ENCODE data around the gene WDR93.

DNA sequence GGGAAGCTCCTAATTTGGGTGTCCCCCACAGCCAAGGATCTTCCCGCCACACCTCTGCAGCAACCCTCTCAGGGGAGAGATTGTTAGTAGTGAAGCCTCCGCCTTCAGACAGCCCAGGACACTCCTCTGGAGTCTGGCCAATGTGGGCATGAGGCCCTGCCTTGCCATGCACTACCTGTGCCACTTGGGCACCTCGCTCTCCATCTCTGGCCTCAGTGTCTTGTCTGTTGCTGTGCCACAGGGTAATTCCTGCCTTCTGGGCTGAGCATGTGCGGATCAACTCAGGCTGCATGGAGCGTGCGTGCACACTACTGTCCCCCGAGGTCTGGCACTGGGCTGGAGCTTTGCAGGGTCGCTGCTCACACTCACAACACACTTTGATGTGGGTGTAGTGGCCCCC, 68.4 kb downstream of the WDR93 start:
- no peak for TF ChIP-seq RAD21 (IDR thresholded peaks at IDR 0.05; ENCODE audit: low read length)
- TF ChIP-seq, protein P1, sequence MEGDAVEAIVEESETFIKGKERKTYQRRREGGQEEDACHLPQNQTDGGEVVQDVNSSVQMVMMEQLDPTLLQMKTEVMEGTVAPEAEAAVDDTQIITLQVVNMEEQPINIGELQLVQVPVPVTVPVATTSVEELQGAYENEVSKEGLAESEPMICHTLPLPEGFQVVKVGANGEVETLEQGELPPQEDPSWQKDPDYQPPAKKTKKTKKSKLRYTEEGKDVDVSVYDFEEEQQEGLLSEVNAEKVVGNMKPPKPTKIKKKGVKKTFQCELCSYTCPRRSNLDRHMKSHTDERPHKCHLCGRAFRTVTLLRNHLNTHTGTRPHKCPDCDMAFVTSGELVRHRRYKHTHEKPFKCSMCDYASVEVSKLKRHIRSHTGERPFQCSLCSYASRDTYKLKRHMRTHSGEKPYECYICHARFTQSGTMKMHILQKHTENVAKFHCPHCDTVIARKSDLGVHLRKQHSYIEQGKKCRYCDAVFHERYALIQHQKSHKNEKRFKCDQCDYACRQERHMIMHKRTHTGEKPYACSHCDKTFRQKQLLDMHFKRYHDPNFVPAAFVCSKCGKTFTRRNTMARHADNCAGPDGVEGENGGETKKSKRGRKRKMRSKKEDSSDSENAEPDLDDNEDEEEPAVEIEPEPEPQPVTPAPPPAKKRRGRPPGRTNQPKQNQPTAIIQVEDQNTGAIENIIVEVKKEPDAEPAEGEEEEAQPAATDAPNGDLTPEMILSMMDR (conservative IDR thresholded peaks at IDR 0.05; ENCODE audit: low read depth, low read length) = no peak
- TF ChIP-seq, protein P2, sequence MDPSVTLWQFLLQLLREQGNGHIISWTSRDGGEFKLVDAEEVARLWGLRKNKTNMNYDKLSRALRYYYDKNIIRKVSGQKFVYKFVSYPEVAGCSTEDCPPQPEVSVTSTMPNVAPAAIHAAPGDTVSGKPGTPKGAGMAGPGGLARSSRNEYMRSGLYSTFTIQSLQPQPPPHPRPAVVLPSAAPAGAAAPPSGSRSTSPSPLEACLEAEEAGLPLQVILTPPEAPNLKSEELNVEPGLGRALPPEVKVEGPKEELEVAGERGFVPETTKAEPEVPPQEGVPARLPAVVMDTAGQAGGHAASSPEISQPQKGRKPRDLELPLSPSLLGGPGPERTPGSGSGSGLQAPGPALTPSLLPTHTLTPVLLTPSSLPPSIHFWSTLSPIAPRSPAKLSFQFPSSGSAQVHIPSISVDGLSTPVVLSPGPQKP (IDR thresholded peaks at IDR 0.05; ENCODE audit: borderline replicate concordance, low read depth, low read length) = no peak
- TF ChIP-seq SMC3 (IDR thresholded peaks at IDR 0.05; ENCODE audit: low read depth, low read length) = no peak
- no peak for TF ChIP-seq POLR2A (IDR thresholded peaks at IDR 0.05; ENCODE audit: low read depth, low read length)
- no peak for TF ChIP-seq CEBPB (IDR thresholded peaks at IDR 0.05; ENCODE audit: low read depth, low read length)
- no peak for TF ChIP-seq CHD1 (IDR thresholded peaks at IDR 0.05; ENCODE audit: low read depth, low read length)
- no peak for TF ChIP-seq BHLHE40 (IDR thresholded peaks at IDR 0.05; ENCODE audit: low read depth, low read length)

Data from IMR-90 (cell line).